Activated naive CD8-positive, alpha-beta T cell treated with anti-CD3 and anti-CD28 coated beads, Interleukin-2, amount 10 ng/mL, durations not matched to agents 7 days and 5 days (primary cell): ENCODE data around the gene GLI3. TPM values are rescaled to one million over a fixed set of nuclear protein-coding genes. Genes with fewer than 3 reads are reported as not detected.

ENCODE experiments used
- ATAC-seq: fragments of 150-1000 bp; cut with Tn5 transposase; one replicate; pipeline ENCODE4 v1.10.0; 2021; ENCODE audit warnings: low read depth, moderate library complexity
- POLR2A ChIA-PET: fragments of 350-600 bp; sonication (Branson Sonifier 250); formaldehyde crosslinking; loops from one replicate; lab custom pipeline; 2021; ENCODE audit warnings: antibody characterized with exemption; lab: Charles Lee
- DNase-seq: peaks from one replicate; pipeline ENCODE4 v3.0.0; 2021
- H3K27ac Mint-ChIP-seq: one replicate; pipeline ENCODE4 v1.8.0; 2022; ENCODE audit warnings: mild to moderate bottlenecking, mixed read lengths
- H3K27me3 Mint-ChIP-seq: one replicate; pipeline ENCODE4 v1.8.0; 2022; ENCODE audit warnings: mild to moderate bottlenecking, moderate library complexity, mixed read lengths
- H3K36me3 Mint-ChIP-seq: one replicate; pipeline ENCODE4 v1.8.0; 2021; ENCODE audit warnings: mild to moderate bottlenecking, mixed read lengths
- H3K4me1 Mint-ChIP-seq: one replicate; pipeline ENCODE4 v1.8.0; 2021; ENCODE audit warnings: mixed read lengths
- H3K4me3 Mint-ChIP-seq: one replicate; pipeline ENCODE4 v1.8.0; 2022; ENCODE audit warnings: mild to moderate bottlenecking, moderate library complexity, mixed read lengths
- H3K9me3 Mint-ChIP-seq: one replicate; pipeline ENCODE4 v1.8.0; 2021; ENCODE audit warnings: mixed read lengths
- total RNA-seq, 2 experiments: library from RNA; stranded (reverse); gene quantifications; one replicate each; pipeline ENCODE4 v1.2.3, GENCODE V29; 2021

Gene GLI3
- total RNA-seq, 2 experiments from 2014 or later: 0.75 to 1.3 TPM

- Mint-ChIP-seq H3K4me1 (no peaks in the 10 kb centered on the region), H3K36me3 (no peaks in the 10 kb centered on the region), H3K27ac (no peak overlapping the region), H3K9me3 (no peaks in the 10 kb centered on the region), H3K4me3 (no peak overlapping the region), H3K27me3 (peaks cover 16% of the 10 kb centered on the region)
- POLR2A ChIA-PET: no interaction called here
- DNase-seq (no peak), ATAC-seq (no peak)
Measured at GRCh38 chr7:42133321-42133720, 103.7 kb downstream of the GLI3 start.

- DNase-seq: no peak
- H3K27ac Mint-ChIP-seq: no peak overlapping the region
- POLR2A ChIA-PET: no interaction called here
- no peaks in the 10 kb centered on the region for H3K9me3 Mint-ChIP-seq
- ATAC-seq: no peak
- no peak overlapping the region for H3K4me3 Mint-ChIP-seq
- H3K36me3 Mint-ChIP-seq: no peaks in the 10 kb centered on the region
- H3K4me1 Mint-ChIP-seq: peaks cover 12% of the 10 kb centered on the region
- peaks cover 5% of the 10 kb centered on the region for H3K27me3 Mint-ChIP-seq
Measured at GRCh38 chr7:42128703-42129102, 108.3 kb downstream of the GLI3 start.

- no peaks in the 10 kb centered on the region for H3K36me3 Mint-ChIP-seq
- no peaks in the 10 kb centered on the region for H3K9me3 Mint-ChIP-seq
- peak overlapping the region; percentile 22 for H3K4me3 Mint-ChIP-seq
- ATAC-seq (no peak), DNase-seq (no peak)
- peaks cover 3% of the 10 kb centered on the region for H3K27me3 Mint-ChIP-seq
- peaks cover 12% of the 10 kb centered on the region for H3K4me1 Mint-ChIP-seq
- POLR2A ChIA-PET: no interaction called here
- no peak overlapping the region for H3K27ac Mint-ChIP-seq
Measured at GRCh38 chr7:42127232-42127622, 109.8 kb downstream of the GLI3 start.

GRCh38 chr7:42126475-42127231 lies 110.4 kb downstream of the GLI3 start:
- Mint-ChIP-seq H3K27me3 (peaks cover 3% of the 10 kb centered on the region), H3K9me3 (no peaks in the 10 kb centered on the region), H3K4me1 (peaks cover 12% of the 10 kb centered on the region), H3K4me3 (peak overlapping the region; percentile 22), H3K36me3 (no peaks in the 10 kb centered on the region), H3K27ac (no peak overlapping the region)
- DNase-seq (no peak), ATAC-seq (peak; percentile 33)
- POLR2A ChIA-PET: no interaction called here

- Mint-ChIP-seq H3K27me3 (no peaks in the 10 kb centered on the region), H3K4me1 (peaks cover 12% of the 10 kb centered on the region), H3K4me3 (no peak overlapping the region), H3K36me3 (no peaks in the 10 kb centered on the region), H3K9me3 (no peaks in the 10 kb centered on the region), H3K27ac (no peak overlapping the region)
- POLR2A ChIA-PET: no interaction called here
- ATAC-seq: no peak
- no peak for DNase-seq
Measured at GRCh38 chr7:42125321-42125720, 111.7 kb downstream of the GLI3 start.

GRCh38 chr7:42123716-42124115 lies 113.3 kb downstream of the GLI3 start:
- Mint-ChIP-seq H3K27ac (no peak overlapping the region), H3K36me3 (no peaks in the 10 kb centered on the region), H3K9me3 (no peaks in the 10 kb centered on the region), H3K4me3 (no peak overlapping the region), H3K4me1 (peaks cover 12% of the 10 kb centered on the region), H3K27me3 (no peaks in the 10 kb centered on the region)
- ATAC-seq: no peak
- POLR2A ChIA-PET: no interaction called here
- DNase-seq: no peak

GRCh38 chr7:42120191-42120590 lies 116.8 kb downstream of the GLI3 start:
- Mint-ChIP-seq H3K27me3 (peaks cover 2% of the 10 kb centered on the region), H3K4me1 (no peaks in the 10 kb centered on the region), H3K9me3 (no peaks in the 10 kb centered on the region), H3K36me3 (no peaks in the 10 kb centered on the region), H3K27ac (no peak overlapping the region), H3K4me3 (no peak overlapping the region)
- DNase-seq: no peak
- POLR2A ChIA-PET: no interaction called here
- no peak for ATAC-seq

GRCh38 chr7:42117201-42117600 lies 119.8 kb downstream of the GLI3 start:
- H3K27ac Mint-ChIP-seq: no peak overlapping the region
- DNase-seq: no peak
- POLR2A ChIA-PET: no interaction called here
- H3K4me1 Mint-ChIP-seq: no peaks in the 10 kb centered on the region
- no peaks in the 10 kb centered on the region for H3K9me3 Mint-ChIP-seq
- H3K4me3 Mint-ChIP-seq: no peak overlapping the region
- ATAC-seq: no peak
- H3K36me3 Mint-ChIP-seq: no peaks in the 10 kb centered on the region
- H3K27me3 Mint-ChIP-seq: peaks cover 2% of the 10 kb centered on the region

GRCh38 chr7:42115795-42116194 lies 121.2 kb downstream of the GLI3 start:
- POLR2A ChIA-PET: no interaction called here
- peaks cover 2% of the 10 kb centered on the region for H3K27me3 Mint-ChIP-seq
- DNase-seq (no peak), ATAC-seq (no peak)
- no peaks in the 10 kb centered on the region for H3K36me3 Mint-ChIP-seq
- no peaks in the 10 kb centered on the region for H3K4me1 Mint-ChIP-seq
- no peak overlapping the region for H3K27ac Mint-ChIP-seq
- no peaks in the 10 kb centered on the region for H3K9me3 Mint-ChIP-seq
- no peak overlapping the region for H3K4me3 Mint-ChIP-seq

- Mint-ChIP-seq H3K36me3 (no peaks in the 10 kb centered on the region), H3K4me1 (no peaks in the 10 kb centered on the region), H3K4me3 (no peak overlapping the region), H3K27me3 (peaks cover 4% of the 10 kb centered on the region), H3K9me3 (no peaks in the 10 kb centered on the region), H3K27ac (no peak overlapping the region)
- DNase-seq (no peak), ATAC-seq (no peak)
- POLR2A ChIA-PET: no interaction called here
Measured at GRCh38 chr7:42110333-42110732, 126.7 kb downstream of the GLI3 start.

- Mint-ChIP-seq H3K4me3 (no peak overlapping the region), H3K27ac (no peak overlapping the region), H3K36me3 (no peaks in the 10 kb centered on the region), H3K9me3 (no peaks in the 10 kb centered on the region), H3K27me3 (peaks cover 4% of the 10 kb centered on the region), H3K4me1 (no peaks in the 10 kb centered on the region)
- no peak for ATAC-seq
- POLR2A ChIA-PET: no interaction called here
- no peak for DNase-seq
Measured at GRCh38 chr7:42108803-42109528, 128.0 kb downstream of the GLI3 start.

- H3K4me1 Mint-ChIP-seq: no peaks in the 10 kb centered on the region
- no peak overlapping the region for H3K27ac Mint-ChIP-seq
Measured at GRCh38 chr7:42107484-42108240, 129.3 kb downstream of the GLI3 start.

GRCh38 chr7:42106562-42106961 lies 130.4 kb downstream of the GLI3 start:
- no peak overlapping the region for H3K4me3 Mint-ChIP-seq
- ATAC-seq (no peak), DNase-seq (no peak)
- POLR2A ChIA-PET: no interaction called here
- H3K4me1 Mint-ChIP-seq: no peaks in the 10 kb centered on the region
- H3K36me3 Mint-ChIP-seq: no peaks in the 10 kb centered on the region
- H3K27me3 Mint-ChIP-seq: peaks cover 4% of the 10 kb centered on the region
- H3K9me3 Mint-ChIP-seq: no peaks in the 10 kb centered on the region
- H3K27ac Mint-ChIP-seq: no peak overlapping the region

More at GRCh38 chr7:42107484-42108240, 129.3 kb downstream of the GLI3 start:
- peaks cover 4% of the 10 kb centered on the region for H3K27me3 Mint-ChIP-seq
- ATAC-seq (no peak), DNase-seq (no peak)
- no peaks in the 10 kb centered on the region for H3K9me3 Mint-ChIP-seq
- no peaks in the 10 kb centered on the region for H3K36me3 Mint-ChIP-seq
- POLR2A ChIA-PET: no interaction called here
- H3K4me3 Mint-ChIP-seq: no peak overlapping the region
